CD4-positive, alpha-beta T cell treated with Interleukin-6 at 100 ng/mL for 8 hours (primary cell): ENCODE data around the gene CKS1B.
"Not testable (repeated sequence)": the region's sequence is repeated elsewhere in the genome, so short reads cannot be mapped to it uniquely, and the experiment has no call there.

Source experiments
- DNase-seq: peaks from one replicate; pipeline ENCODE4 v3.0.0-alpha.2; 2020; ENCODE audit warnings: mixed read lengths, low spot score

The CKS1B gene

DNA sequence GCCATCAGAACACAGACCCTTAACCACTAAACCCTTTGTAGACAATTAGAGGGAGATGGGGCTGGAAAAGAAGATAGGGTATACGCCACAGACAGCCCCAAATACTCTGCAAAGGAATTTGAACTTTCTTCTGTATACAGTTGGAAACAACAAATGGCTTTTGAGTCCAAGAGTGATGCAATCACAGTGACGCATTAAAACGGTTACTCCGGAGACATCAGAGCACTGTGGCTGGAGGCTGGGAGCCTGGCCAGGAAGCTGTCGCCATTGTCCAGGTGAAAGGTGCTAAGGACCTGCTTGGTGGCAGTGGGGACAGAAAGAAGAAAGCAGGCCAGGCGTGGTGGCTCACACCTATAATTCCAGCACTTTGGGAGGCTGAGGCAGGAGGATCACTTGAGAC, 12.8 kb downstream of the CKS1B start:
- no peak for DNase-seq

GRCh38 chr1:154988058-154988954, 13.8 kb downstream of the CKS1B start:
- DNase-seq = no peak

DNA sequence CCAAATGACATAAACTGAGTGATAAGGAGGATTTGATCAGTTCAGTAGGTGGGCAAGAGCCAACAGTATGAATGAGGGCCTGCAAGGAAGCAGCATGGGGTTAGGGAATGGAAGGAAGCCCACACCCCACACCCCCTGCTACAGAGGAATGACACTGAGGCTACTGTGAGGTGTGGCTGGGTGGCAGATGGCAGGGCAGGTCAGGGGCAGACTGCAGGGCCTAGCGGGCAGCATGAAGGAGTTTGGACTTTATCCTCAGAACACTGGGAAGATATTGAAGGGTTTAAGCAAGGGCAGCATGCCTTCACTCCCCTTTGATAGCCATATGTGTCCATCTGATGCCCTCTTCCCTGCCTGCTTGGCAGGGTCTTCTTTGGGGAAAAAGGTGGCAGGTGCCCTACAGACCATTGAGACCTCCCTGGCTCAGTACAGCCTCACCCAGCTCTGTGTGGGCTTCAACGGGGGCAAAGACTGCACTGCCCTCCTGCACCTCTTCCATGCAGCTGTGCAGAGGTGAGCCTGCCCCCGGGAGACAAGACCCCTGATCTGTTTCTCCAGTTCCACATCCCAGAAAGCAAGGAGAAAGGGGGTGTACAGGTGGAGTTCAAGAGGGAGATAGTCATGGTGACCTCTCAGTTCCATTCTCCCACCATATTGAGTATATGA, 14.8 kb downstream of the CKS1B start:
- DNase-seq = no peak

DNA sequence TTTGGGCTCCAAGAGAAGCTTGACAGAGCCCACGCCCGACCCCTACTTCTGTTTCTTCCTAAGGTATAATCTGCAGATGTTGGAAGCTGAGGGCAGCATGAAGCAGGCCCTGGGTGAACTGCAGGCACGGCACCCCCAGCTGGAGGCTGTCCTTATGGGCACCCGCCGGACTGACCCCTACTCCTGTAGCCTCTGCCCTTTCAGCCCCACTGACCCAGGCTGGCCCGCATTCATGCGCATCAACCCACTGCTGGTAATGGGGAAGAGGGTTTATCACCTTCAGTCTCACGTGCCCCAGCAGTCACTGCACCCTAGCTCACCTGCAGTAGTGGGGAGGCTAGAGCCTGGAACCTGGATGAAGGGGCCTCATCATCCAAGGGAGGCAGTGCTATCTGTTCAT, 15.8 kb downstream of the CKS1B start:
- no peak for DNase-seq

GRCh38 chr1:154992721-154993571, 18.5 kb downstream of the CKS1B start:
- no peak for DNase-seq

GRCh38 chr1:154993572-154994268, 19.2 kb downstream of the CKS1B start, which contains the start of gene LENEP:
LENEP (plus strand) TSS chr1:154993586; CDS start chr1:154993608, 22 bp downstream.
- DNase-seq = no peak

DNA sequence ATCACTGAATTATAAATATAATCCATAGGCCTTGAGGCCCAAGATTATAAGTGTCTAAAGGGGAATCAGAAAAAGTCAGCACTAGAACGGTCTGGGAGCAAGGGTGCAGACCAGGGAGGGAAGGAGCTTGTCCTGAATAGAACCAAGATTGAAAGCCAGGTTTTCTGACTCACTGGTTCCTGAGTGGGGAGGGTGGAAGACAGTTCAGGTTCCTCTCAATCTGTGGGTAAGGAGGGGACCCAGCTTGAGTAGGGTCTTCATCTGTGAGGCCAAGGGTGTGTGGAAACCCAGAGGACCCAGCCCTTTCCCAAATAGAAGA, 19.7 kb downstream of the CKS1B start:
- DNase-seq = no peak

DNA sequence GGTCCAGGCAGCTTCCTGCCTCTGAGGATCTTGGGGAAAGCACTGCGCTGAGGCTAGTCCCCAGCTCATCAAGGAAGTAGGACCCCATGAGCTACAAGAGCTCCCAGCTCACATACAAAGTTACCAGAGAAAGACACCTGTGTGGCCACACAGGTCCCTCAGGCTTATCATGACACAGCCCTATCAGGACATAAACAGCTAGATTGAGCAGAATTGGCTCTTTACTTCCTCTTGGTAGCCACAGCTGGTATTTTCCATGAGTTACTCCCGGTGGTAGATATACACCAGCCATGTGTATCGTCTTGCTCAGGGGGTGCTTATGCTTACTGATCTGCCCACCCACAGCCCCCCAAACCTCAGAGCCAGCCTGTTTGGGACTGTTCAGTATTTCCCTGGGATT, 20.1 kb downstream of the CKS1B start:
- DNase-seq = no peak

GRCh38 chr1:154995301-154995983, 21.0 kb downstream of the CKS1B start:
- not testable (repeated sequence) for DNase-seq

DNA sequence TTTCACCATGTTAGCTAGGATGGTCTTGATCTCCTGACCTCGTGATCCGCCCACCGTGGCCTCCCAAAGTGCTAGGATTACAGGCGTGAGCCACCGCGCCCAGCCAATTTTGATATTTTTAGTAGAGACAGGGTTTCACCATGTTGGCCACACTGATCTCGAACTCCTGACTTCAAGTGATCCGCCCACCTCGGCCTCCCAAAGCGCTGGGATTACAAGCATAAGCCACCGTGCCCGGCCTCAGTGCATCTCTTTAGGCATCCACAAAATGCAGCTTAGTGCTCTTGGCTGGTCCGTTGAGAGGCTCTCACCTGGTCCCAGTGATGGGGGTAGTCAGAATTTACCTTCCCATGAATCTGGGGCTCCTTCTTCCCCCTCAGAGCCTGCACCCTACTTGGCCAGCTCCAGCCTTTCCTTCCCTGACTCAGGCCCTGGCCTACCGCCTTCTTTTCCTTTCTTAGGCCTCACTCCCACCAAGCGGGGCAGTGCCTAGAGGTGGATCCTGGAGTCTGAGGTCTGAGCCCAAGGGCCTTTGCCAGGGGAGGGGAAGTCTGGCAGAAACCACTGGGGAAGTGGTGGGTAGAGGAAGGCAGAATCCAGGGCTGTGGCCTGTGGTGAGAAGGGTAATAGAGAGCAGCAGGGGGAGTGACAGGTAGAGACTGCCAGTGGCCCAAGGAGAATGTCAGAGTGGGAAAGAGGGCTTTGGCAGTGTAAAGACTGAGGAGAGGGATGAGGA, 22.7 kb downstream of the CKS1B start:
- DNase-seq = no peak

GRCh38 chr1:154998201-154998780, 23.8 kb downstream of the CKS1B start:
- no peak for DNase-seq

DNA sequence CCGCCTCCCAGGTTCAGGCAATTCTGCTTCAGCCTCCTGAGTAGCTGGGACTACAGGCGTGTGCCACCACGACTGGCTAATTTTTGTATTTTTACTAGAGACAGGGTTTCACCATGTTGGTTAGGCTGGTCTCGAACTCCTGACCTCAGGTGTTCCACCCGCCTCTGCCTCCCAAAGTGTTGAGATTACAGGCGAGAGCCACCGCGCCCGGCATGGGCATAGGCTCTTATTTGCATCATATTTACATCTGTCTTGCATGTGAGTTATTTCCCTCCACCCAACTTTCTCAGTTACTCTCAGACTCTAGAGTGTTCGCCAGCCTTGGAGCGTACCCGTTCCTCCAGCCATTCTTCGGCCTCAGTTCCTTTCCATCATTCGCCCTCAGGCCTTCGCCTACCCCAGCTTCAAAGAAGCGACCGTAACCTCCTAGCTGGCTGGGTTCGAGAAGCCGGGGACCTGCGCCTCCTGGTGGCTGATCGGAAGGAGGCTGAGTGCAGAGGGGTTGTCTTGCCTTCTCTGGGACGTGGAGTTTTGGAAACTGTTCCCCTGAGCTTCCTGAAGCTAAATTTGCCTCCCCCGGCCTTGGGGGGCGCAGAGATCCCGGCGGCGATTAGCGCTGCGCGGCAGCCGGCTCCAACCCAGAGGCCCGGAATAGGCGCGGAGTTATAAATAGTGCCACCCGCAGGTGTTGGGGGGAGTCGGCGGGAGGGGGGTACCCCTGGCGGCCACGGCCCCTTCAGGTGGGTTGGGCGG, 24.5 kb downstream of the CKS1B start:
- peak; percentile 67 for DNase-seq

- no peak for DNase-seq
Measured at GRCh38 chr1:154999571-155000410, 25.3 kb downstream of the CKS1B start.

- no peak for DNase-seq
Measured at GRCh38 chr1:155000411-155000725, 25.9 kb downstream of the CKS1B start.

DNA sequence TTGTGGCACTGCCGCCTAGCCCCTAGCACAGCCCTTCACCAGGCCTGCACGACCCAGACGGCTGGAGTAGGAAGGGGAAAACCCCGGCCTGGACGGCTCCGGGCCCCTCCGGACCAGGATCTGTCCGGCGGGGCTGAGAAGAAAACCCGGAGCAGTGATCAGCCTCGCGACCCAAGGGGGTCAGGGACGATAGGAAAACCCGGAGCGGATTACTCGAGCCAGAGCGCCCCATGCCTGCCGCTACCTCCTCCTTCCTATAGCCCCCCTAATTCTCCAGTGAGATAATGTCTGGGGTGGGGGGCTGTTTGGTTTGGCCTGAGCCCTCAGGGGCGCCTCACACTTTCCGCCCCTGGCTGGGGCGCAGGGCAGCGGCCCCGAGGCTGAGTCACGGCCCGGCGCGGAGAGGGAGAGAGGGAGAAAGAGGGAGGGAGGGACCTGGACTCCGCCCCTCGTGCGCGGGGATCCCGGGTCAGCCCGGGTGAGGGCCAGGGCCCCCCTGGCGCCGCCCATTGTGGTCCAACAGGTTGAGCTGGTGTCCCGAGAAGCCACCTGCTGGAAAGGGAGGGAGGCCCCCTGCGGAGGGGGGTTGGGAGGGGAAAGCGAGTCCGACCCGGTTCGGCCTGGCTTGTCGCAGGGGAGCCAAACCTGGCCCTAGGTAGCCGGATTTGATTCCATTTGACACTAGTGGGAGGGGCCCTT, 26.4 kb downstream of the CKS1B start:
- DNase-seq = peak; percentile 68

DNA sequence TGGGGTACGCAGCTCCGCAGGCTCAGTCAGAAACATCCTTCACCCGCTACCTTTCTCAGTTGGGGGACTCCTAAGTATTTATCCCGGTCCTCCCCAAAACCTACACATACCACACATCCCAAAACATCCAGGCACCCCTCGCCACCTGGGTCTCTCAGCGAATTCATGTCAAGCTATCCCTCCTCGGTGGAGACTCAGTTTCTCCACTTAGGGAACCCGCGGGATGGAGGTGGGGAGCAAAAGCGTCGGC, 26.9 kb downstream of the CKS1B start:
- DNase-seq = no peak

- peak; percentile 98 for DNase-seq
Measured at GRCh38 chr1:155001675-155002463, 27.4 kb downstream of the CKS1B start.
